ENCODE data around the gene STK33.
"Not testable (repeated sequence)": the region's sequence is repeated elsewhere in the genome, so short reads cannot be mapped to it uniquely, and the experiment has no call there.

STK33 gene

DNA sequence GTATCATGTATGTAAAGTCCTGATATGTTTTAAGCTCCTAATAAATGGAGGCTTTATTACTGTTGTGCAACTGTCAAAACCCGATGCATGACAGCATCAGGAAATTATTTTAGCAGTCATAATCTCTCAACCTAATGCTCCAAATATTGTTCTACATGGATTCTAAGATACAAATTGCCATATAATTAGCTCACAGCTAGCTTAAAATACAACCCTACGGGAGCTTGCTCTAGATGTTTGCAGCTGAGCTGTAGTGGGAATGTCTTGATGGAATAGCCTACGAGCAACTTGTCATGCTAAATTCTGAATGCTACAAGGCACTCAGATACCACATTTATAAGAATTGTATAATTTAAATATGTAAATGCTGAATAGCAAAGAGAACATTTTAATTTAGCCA lies 109.8 kb downstream of the STK33 start:
- no peaks in the 10 kb centered on the region for H3K36me3 ChIP-seq (replicated peaks)
- H3K27me3 ChIP-seq (replicated peaks): no peaks in the 10 kb centered on the region
- in situ Hi-C loops (cut with HindIII; ENCODE audit: low pct_ligation_motif_present, low sequenced_read_pairs): no loop called here
- H3K27ac ChIP-seq: no peak overlapping the region
- TF ChIP-seq CTCF (IDR thresholded peaks at IDR 0.05; ENCODE audit: low read depth, low read length, missing control alignments): no peak
- no peak overlapping the region for H3K4me3 ChIP-seq (ENCODE audit: low read depth, low read length)
- DNase-seq: no peak

GRCh38 chr11:8480858-8481257 lies 113.2 kb downstream of the STK33 start:
- H3K27ac ChIP-seq: no peak overlapping the region
- in situ Hi-C loops (cut with HindIII; ENCODE audit: low pct_ligation_motif_present, low sequenced_read_pairs): no loop called here
- DNase-seq: no peak
- H3K4me3 ChIP-seq (ENCODE audit: low read depth, low read length): no peak overlapping the region
- no peak for TF ChIP-seq CTCF (IDR thresholded peaks at IDR 0.05; ENCODE audit: low read depth, low read length, missing control alignments)
- H3K36me3 ChIP-seq (replicated peaks): no peaks in the 10 kb centered on the region
- H3K27me3 ChIP-seq (replicated peaks): no peaks in the 10 kb centered on the region

DNA sequence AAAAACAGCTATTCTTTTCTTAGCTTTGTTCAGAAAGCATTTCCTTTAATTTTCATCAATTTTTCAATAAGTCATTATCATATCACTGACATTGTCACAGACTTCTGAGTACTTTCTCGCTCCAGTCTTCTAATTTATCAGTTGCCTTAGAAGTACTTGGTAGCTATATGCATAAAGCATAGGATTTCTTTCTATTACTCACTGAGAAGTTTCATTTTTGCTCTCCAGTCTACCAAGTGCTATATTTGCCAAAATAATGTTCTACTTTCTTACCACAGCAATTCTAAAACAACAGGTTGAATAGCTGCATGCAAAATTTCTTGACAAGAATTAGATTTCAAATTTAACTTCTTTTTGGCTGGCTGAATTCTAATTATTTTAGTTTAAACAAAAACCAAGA lies 116.3 kb downstream of the STK33 start:
- in situ Hi-C loops (cut with HindIII; ENCODE audit: low pct_ligation_motif_present, low sequenced_read_pairs): no loop called here
- H3K27ac ChIP-seq: no peak overlapping the region
- DNase-seq: no peak
- no peak overlapping the region for H3K4me3 ChIP-seq (ENCODE audit: low read depth, low read length)
- no peak for TF ChIP-seq CTCF (IDR thresholded peaks at IDR 0.05; ENCODE audit: low read depth, low read length, missing control alignments)
- no peaks in the 10 kb centered on the region for H3K36me3 ChIP-seq (replicated peaks)
- H3K27me3 ChIP-seq (replicated peaks): no peaks in the 10 kb centered on the region

DNA sequence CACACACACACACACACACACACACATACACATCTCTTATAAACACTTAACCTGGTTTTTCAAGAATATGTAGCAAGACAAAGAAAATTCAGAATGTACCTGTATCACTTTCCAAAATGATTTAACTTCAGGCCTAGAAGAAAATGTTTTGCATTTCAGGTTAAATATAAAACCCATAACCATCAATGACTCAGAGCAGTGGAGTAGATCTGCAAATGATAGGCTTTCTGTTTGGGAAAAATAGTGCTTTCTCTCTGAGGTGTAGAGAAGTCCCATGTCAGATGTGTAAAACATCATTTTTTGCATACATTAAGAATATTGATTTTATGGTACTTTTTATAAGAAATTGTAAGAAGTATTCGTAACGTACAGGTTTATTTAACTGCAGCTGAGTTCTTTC lies 116.9 kb downstream of the STK33 start:
- Histone ChIP-seq H3K4me3 (ENCODE audit: low read depth, low read length) (no peak overlapping the region), H3K36me3 (replicated peaks) (no peaks in the 10 kb centered on the region), H3K27ac (no peak overlapping the region), H3K27me3 (replicated peaks) (no peaks in the 10 kb centered on the region)
- TF ChIP-seq CTCF (IDR thresholded peaks at IDR 0.05; ENCODE audit: low read depth, low read length, missing control alignments): no peak
- DNase-seq: no peak
- in situ Hi-C loops (cut with HindIII; ENCODE audit: low pct_ligation_motif_present, low sequenced_read_pairs): no loop called here

DNA sequence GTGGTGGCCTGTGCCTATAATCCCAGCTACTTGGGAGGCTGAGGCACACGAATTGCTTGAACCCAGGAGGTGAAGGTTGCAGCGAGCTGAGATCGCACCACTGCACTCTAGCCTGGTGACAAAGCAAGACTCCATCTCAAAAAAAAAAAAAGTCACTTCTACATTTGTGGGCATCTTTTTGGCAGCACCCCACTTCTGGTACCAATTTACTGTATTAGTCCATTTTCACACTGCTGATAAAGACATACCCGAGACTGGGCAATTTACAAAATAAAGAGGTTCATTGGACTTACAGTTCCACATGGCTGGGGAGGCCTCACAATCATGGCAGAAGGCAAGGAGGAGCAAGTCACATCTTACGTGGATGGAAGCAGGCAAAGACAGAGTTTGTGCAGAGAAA lies 126.2 kb downstream of the STK33 start:
- H3K27me3 ChIP-seq (replicated peaks); H3K4me3 ChIP-seq (ENCODE audit: low read depth, low read length); H3K36me3 ChIP-seq (replicated peaks); DNase-seq; H3K27ac ChIP-seq; in situ Hi-C loops (cut with HindIII; ENCODE audit: low pct_ligation_motif_present, low sequenced_read_pairs): not testable (repeated sequence)

DNA sequence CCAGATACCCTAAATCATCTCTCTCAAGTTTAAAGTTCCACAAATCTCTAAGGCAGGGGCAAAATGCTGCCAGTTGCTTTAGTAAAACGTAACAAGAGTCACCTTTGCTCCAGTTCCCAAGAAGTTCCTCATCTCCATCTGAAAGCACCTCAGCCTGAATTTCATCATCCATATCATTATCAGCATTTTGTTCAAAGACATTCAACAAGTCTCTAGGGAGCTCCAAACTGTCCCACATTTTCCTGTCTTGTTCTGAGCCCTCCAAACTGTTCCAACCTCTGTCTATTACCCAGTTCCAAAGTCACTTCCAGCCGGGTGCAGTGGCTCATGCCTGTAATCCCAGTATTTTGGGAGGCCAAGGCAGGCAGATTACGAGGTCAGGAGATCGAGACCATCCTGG lies 126.7 kb downstream of the STK33 start:
- H3K36me3 ChIP-seq (replicated peaks); DNase-seq; H3K27ac ChIP-seq; H3K4me3 ChIP-seq (ENCODE audit: low read depth, low read length); H3K27me3 ChIP-seq (replicated peaks); in situ Hi-C loops (cut with HindIII; ENCODE audit: low pct_ligation_motif_present, low sequenced_read_pairs): not testable (repeated sequence)

DNA sequence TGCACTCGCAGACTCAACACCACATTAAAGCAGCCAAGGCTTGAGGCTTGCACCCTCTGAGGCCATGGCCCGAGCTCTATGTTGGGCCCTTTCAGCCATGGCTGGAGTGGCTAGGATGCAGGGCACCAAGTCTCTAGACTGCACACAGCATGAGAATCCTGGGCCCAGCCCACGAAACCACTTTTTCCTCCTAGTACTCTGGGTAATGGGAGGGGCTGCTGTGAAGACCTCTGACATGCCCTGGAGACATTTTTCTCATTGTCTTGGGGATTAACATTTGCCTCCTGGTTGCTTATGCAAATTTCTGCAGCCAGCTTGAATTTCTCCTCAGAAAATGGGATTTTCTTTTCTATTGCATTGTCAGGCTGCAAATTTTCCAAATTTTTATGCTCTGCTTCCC lies 127.1 kb downstream of the STK33 start:
- H3K27ac ChIP-seq; H3K27me3 ChIP-seq (replicated peaks); DNase-seq; H3K4me3 ChIP-seq (ENCODE audit: low read depth, low read length); in situ Hi-C loops (cut with HindIII; ENCODE audit: low pct_ligation_motif_present, low sequenced_read_pairs); H3K36me3 ChIP-seq (replicated peaks): not testable (repeated sequence)

Measured in brain microvascular endothelial cell (primary cell).